ENCODE measurements around the gene TPRG1. TPM values are rescaled to one million over a fixed set of nuclear protein-coding genes. Genes with fewer than 3 reads are reported as not detected.

Gene TPRG1
- total and polyA plus RNA-seq, 4 donors, result 1.0 to 46.6 (median 6.9) TPM

GRCh38 chr3:189324538-189325138, 152.9 kb downstream of the TPRG1 start:
- TF ChIP-seq GABPA (IDR thresholded peaks at IDR 0.05 in 1 of 2, conservative IDR thresholded peaks at IDR 0.05 in 1 of 2) (no peak), EGR1 (IDR thresholded peaks at IDR 0.05; ENCODE audit: low read depth in 2 of 2) (no peak), JUND (IDR thresholded peaks at IDR 0.05) (no peak), ATF3 (IDR thresholded peaks at IDR 0.05) (no peak), HNF4G (IDR thresholded peaks at IDR 0.05) (no peak), NR2F2 (IDR thresholded peaks at IDR 0.05) (no peak), FOXA1 (IDR thresholded peaks at IDR 0.05) (no peak), HNF4A (conservative IDR thresholded peaks at IDR 0.05) (no peak), RXRA (IDR thresholded peaks at IDR 0.05) (no peak), TAF1 (conservative IDR thresholded peaks at IDR 0.05) (no peak), ZBTB33 (IDR thresholded peaks at IDR 0.05) (no peak), CTCF (IDR thresholded peaks at IDR 0.05; ENCODE audit: low read depth, low read length, missing input control) (no peak), YY1 (IDR thresholded peaks at IDR 0.05) (no peak), REST (IDR thresholded peaks at IDR 0.05) (no peak), MAX (IDR thresholded peaks at IDR 0.05) (no peak)
- DNase-seq (ENCODE audit: low spot score), result no peak
- H3K9ac ChIP-seq (ENCODE audit: low read depth in 1 of 2, low read length in 2 of 2), result no peak overlapping the region
- peaks cover 0 to 2% (median 0%) of the 10 kb centered on the region in 4 donors for H3K36me3 ChIP-seq (ENCODE audit: control insufficient read depth in 4 of 4, insufficient read depth in 3 of 4, low read depth in 1 of 4, low read length in 3 of 4)
- no peaks in the 10 kb centered on the region for H3K9me3 ChIP-seq (ENCODE audit: control insufficient read depth in 4 of 4, low read length in 3 of 4)
- no peaks in the 10 kb centered on the region for H3K4me1 ChIP-seq (ENCODE audit: control insufficient read depth in 4 of 4, insufficient read depth in 4 of 4, low read length in 3 of 4)
- 53% methylated on average over 5 of the region's 5 CpGs for WGBS
- no peak overlapping the region for H3K4me3 ChIP-seq (ENCODE audit: low read depth in 1 of 3, low read length in 3 of 3)
- no peaks in the 10 kb centered on the region for H3K27me3 ChIP-seq (ENCODE audit: control insufficient read depth in 4 of 4, insufficient read depth in 4 of 4, low read length in 3 of 4)
- no peak overlapping the region for H3K27ac ChIP-seq (ENCODE audit: low read depth in 1 of 2, low read length in 2 of 2)

GRCh38 chr3:189325454-189325853, 153.7 kb downstream of the TPRG1 start:
- TF ChIP-seq ATF3 (IDR thresholded peaks at IDR 0.05), result no peak
- no peak for TF ChIP-seq EGR1 (IDR thresholded peaks at IDR 0.05; ENCODE audit: low read depth in 2 of 2)
- TF ChIP-seq JUND (IDR thresholded peaks at IDR 0.05), result no peak
- no peak for TF ChIP-seq HNF4A (conservative IDR thresholded peaks at IDR 0.05)
- TF ChIP-seq RAD21 (IDR thresholded peaks at IDR 0.05), result no peak
- TF ChIP-seq REST (IDR thresholded peaks at IDR 0.05), result no peak
- TF ChIP-seq GABPA (IDR thresholded peaks at IDR 0.05 in 1 of 2, conservative IDR thresholded peaks at IDR 0.05 in 1 of 2), result no peak
- no peak for TF ChIP-seq TAF1 (conservative IDR thresholded peaks at IDR 0.05)
- no peak overlapping the region for H3K4me3 ChIP-seq (ENCODE audit: low read depth in 1 of 3, low read length in 3 of 3)
- no peaks in the 10 kb centered on the region for H3K9me3 ChIP-seq (ENCODE audit: control insufficient read depth in 4 of 4, low read length in 3 of 4)
- no peak overlapping the region for H3K9ac ChIP-seq (ENCODE audit: low read depth in 1 of 2, low read length in 2 of 2)
- WGBS, result 90% methylated on average over 3 of the region's 3 CpGs
- DNase-seq (ENCODE audit: low spot score), result no peak
- no peaks in the 10 kb centered on the region for H3K27me3 ChIP-seq (ENCODE audit: control insufficient read depth in 4 of 4, insufficient read depth in 4 of 4, low read length in 3 of 4)
- no peak overlapping the region for H3K27ac ChIP-seq (ENCODE audit: low read depth in 1 of 2, low read length in 2 of 2)
- no peaks in the 10 kb centered on the region for H3K4me1 ChIP-seq (ENCODE audit: control insufficient read depth in 4 of 4, insufficient read depth in 4 of 4, low read length in 3 of 4)
- peaks cover 0 to 2% (median 0%) of the 10 kb centered on the region in 4 donors for H3K36me3 ChIP-seq (ENCODE audit: control insufficient read depth in 4 of 4, insufficient read depth in 3 of 4, low read depth in 1 of 4, low read length in 3 of 4)

Data from liver (tissue), 9 donors.